HG02588 (cell line): ENCODE results near the gene SPDYE18.
"Not testable (repeated sequence)": the region's sequence is repeated elsewhere in the genome, so short reads cannot be mapped to it uniquely, and the experiment has no call there.

Experiments
- ATAC-seq: cut with Tn5 transposase; IDR thresholded peaks from one replicate; pipeline ENCODE4 v1.9.1; 2021; ENCODE audit warnings: mild to moderate bottlenecking, moderate library complexity; ENCODE audit not compliant: unreplicated experiment

SPDYE18 gene

DNA sequence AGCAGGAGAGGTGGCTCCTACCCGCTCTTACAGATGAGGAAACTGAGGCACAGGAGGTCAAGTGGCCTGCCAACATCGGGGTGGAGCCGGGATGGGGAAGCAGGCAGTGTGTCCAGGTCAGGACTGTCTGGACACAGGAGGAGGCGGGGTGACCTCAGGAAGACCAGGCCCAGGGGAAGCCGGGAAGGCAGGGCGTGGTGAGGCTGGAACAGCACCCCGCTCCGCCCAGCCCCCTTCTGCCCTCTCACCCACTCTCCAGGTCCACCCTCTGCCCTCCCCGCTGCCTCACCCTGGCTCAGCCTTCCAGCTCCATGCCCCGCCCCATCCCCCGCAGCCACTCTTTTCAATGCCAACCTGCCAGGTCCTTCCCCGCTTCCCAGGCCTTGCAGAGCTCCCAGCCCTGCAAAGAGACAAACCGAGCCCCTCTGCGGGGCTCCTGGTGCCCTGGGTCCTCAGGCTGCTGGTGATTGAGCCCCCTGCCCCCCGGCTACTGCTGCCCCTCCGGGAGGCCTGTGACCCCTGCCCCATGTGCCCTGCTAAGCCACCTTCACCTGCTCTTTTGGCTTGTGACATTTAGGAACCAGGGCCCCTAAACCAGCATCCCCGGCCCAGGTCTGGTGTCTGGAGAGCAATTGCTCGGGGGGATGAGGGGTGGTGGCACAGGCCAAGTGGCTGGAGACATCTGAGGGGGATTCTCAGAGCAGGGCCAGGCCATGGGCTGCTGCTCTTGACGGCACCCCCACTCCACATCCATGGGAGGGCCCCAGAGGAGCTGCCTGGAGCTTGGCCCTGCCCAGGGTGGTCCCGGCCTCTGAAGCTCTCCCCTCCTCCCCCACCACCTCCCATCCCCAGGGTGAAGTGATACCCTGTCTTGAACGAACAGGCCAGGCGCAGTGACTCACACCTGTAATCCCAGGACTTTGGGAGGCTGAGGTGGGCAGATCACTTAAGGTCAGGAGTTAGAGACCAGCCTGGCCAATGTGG, 55.9 kb downstream of the SPDYE18 start:
- ATAC-seq, result not testable (repeated sequence)

DNA sequence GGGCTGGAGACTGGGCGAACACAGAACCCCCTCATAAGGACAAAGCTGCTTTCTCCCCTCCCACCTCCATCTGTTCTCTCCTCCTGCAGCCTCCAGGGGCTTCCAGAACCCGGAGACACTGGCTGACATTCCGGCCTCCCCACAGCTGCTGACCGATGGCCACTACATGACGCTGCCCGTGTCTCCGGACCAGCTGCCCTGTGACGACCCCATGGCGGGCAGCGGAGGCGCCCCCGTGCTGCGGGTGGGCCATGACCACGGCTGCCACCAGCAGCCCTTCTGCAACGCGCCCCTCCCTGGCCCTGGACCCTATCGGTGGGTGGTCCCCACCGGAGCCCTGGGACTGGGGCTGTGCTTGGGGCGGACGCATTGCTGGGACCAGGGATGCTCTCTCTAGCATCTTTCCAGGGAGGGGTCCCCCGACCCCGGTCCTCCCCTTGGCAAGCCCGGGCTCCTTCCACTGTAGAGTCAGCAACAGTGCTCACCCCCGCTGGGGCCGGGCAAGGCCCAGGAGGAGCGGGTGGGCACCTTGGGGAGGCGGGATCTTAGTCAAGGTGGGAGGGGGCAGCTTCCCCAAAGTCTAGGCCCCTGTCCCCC, 56.8 kb downstream of the SPDYE18 start:
- ATAC-seq, result not testable (repeated sequence)

- not testable (repeated sequence) for ATAC-seq
These were observed 58.2 kb downstream of the SPDYE18 start for GRCh38 chr7:77004151-77004550.

DNA sequence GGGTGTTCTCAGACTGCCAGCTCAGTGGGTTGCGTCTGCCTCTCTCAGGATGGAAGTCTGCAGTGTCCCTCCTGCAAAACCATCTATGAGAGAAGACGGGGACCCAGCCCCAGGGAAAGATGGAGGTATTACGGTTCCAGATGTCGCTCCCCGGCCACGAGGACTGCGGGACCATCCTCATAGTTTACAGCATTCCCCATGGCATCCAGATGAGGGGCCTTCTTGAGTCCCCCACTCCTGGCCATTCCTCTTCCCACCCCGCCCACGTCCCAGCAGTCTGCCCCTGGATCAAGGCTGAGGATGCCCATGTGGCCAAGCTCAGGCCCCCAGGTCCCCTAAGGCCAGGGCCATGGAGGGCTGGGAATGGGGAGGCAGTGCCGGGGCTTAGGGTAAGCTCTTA, 59.1 kb downstream of the SPDYE18 start:
- not testable (repeated sequence) for ATAC-seq

DNA sequence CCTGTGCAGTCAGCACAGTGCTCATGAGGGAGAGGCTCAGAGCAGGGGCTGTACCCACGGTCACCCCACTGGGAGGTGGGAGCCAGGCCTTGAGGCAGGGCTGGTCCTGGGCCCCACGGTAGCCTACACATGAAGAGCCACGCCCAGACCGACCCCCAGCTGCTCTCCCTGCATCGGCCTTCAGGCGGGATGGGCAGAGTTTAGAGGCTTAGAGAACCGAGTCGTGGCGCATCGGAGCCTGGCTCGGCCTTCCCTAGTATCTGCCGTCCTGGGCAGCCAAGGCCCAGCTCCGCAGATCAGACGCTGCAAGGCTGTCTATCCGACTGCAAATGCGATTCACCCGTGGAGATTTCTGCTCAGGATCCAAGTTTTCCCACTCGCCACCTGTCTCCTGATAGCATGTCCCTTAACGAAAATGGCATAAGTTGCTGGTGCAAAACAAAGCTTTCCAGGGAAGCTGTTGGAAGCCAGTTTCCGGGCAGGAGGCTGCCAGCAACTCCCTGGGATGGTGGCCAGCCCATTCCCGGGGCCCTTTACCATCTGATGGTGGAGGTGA, 59.6 kb downstream of the SPDYE18 start:
- not testable (repeated sequence) for ATAC-seq

- not testable (repeated sequence) for ATAC-seq
These were observed 60.3 kb downstream of the SPDYE18 start for GRCh38 chr7:77002104-77002503.
